Fibroblast of skin of right quadriceps (primary cell): ENCODE data around the gene TLR4.
A peak's percentile ranks its signal among the peaks of the same experiment; 100 is the strongest.

Experiments used
- DNase-seq: peaks from one replicate; pipeline ENCODE4 v3.0.0-alpha.2; 2013

TLR4 gene

DNA sequence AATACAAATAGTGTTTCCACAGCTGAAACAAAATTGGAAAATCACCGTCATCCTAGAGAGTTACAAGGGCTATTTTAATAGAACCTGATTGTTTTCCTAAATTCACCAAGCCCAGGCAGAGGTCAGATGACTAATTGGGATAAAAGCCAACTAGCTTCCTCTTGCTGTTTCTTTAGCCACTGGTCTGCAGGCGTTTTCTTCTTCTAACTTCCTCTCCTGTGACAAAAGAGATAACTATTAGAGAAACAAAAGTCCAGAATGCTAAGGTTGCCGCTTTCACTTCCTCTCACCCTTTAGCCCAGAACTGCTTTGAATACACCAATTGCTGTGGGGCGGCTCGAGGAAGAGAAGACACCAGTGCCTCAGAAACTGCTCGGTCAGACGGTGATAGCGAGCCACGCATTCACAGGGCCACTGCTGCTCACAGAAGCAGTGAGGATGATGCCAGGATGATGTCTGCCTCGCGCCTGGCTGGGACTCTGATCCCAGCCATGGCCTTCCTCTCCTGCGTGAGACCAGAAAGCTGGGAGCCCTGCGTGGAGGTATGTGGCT, at the start of gene TLR4:
TSS of gene TLR4 (plus strand) at position 380 of the 552 bp plus-strand sequence. CDS start at position 450, 70 bp downstream.
- peak; percentile 3 for DNase-seq

DNA sequence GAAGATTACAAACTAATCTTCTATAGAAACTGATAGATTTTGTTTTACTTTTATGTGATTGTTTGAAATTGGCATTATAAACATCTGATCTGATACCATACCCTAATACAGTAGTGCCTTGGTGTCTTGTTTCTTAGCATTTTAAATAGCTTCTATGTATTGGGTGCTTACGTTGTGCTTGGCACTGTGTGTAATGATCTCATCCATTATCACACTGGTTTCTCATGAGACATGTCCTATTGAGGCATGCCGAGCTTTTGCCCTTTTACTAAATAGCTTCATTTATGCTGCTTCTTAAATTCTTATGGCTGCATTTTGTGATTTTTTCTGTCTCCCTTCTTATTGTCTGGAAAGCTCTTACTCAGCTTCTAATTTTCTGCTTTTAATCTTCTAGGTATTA, 48.2 kb upstream of the TLR4 start:
- no peak for DNase-seq

DNA sequence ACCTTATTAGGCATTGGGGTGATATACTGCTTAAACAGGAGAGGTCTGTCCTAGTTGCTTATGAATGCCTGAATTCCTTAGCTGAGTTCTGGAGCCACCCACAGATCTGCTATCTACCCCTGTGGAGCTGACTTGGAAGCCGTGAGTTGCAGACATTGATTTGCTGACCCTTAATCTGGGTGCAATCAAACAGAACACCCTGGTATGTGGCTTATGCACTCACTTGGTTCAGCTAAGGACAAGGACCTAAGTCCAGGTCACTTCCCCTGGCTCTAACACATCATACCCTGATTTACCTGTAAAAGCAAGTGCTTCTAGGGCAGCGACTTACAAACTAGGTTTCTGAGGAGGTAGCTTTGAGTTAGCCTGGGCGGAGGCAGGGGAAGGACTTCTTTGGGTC, 41.6 kb upstream of the TLR4 start:
- no peak for DNase-seq

DNA sequence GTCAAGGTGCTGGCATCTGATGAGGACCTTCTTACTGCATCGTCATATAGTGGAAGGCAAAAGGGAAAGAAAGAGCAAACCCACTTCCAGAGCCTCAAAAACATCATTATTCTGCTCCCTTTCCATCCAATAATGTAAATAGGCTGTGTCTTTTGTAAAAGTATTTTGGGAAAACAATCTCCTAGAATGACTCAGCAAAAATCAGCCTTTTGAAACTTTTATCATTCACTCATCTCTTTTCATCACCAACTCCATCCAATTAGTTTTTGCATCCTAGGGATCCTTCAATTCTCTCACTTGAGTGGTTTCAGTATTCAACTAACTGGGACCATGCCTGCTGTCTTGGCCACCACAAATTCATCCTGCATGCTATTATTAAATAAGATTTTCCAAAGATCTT, 39.8 kb upstream of the TLR4 start:
- DNase-seq, result no peak

DNA sequence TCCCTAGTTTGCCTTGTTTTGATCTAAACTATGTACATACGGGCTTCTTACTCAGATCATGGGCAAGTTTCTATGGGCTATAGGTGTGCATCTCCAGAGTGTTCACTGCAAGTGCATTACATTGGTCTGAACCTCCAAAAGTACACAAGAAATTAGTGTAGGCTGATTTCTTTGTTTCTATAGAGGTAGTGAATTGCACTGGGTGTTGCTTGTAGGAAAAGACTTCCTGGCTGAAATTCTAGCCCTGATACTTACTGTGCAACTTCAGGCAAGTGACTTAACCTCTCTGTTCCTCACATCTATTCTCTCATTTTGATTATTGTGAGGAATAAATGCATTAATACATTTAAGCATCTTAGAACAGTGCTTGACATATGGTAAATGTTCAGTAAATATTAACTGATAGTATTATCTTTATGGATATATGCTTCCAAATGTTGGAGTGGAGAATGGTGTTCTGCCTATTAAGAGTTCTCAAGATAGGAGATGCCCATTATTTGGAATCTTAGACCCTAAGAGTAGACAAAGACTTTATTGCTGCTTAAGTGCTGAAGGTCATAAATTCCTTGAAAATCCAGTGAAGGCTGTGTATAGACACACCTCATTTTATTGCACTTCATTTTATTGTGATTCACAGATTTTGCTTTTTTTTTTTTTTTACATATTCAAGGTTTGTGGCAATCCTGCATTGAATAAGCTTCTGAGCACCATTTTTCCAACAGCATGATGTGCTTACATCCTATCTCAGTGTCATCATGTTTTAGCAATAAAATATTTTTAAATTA, 38.4 kb upstream of the TLR4 start:
- DNase-seq, result no peak

DNA sequence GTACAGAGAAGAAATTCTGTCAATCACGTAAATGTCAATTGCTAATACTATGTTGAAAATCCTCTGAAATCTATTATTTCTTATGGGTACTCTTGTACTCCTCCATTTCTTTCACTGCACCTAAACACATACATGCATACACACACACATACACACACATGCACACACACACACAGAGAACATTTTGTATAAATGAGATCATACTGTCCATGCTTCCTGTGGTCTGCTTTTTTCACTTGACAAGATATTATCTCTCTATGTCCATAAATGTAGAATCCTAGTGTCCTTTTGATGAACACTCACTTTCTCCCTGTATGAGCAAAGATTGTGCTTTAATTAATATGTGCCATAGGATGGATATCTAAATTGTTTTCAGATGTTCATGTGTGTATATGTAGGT, 32.7 kb upstream of the TLR4 start:
- no peak for DNase-seq

DNA sequence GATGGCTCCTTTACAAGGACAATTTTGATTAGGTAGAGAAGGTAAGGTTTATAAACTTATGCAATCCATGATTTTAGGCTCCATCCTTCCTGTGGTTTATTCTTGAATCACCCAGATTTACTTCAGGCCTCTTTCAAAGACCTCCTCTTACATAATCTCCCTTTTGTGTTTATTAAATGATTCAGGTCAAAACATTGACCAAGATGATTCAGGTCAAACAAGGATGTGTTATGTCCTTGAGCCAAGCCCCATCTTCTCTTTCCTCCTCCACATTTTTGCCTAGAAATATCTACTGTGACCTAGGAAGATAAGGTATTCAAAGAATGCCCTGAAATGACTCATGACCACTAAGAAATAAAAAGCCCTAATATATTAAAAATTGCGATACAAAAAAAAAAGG, 31.8 kb upstream of the TLR4 start:
- DNase-seq, result peak; percentile 3

DNA sequence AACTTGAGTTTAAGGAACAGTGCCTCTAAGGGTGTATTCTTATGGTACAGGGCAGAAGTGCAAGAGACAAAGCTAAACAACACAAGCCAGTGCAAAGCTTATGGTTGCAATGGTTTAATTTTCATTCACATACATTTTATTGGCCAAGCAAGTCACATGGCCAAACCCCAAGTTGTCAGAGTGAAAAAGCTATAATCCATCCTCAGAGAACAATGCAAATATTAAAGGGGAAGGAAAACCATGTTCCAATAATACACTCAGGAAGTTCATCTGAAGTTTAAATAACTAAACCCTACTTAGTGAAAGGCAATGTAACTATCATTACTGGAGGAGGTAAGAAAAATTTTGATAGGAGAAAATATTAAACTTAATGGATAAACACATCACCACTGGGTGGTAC, 26.6 kb upstream of the TLR4 start:
- DNase-seq, result no peak

DNA sequence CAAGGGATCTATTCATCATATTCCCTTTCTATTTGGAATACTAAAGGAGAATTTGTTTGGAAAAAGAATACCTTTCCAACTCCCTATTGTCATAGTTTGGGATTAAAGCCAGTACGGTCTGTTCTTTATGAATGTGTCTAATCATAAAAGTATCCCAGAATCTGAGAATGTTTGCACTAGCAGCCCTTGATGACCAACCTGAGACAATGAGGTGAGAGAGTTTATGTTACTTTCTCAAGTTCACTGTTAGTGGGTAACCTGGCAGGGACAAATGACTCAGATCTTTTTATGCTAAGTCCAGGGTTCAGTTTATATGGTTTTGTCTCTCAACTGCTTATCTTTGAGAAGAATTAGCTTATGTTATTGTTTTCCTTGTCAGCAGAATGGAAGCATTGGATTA, 25.3 kb upstream of the TLR4 start:
- DNase-seq, result no peak

DNA sequence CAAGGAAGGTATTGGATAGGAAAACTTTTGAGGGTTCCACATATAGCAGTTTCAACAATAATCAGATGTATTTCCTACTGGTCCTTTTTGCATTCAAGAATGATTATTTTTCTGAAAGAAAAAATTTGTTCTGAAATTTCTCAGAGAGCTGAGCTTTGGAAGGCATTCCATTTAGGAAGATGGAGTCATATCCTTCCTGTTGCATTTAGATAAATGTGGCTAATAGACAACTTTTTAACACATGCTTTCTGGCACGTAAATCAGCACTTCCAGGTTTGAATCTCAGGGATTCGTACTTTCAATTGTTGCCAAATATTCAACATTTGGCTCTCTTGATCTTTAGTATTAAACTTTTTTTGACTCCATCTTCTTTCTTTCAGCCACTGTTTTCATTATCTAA, 24.8 kb upstream of the TLR4 start:
- no peak for DNase-seq

DNA sequence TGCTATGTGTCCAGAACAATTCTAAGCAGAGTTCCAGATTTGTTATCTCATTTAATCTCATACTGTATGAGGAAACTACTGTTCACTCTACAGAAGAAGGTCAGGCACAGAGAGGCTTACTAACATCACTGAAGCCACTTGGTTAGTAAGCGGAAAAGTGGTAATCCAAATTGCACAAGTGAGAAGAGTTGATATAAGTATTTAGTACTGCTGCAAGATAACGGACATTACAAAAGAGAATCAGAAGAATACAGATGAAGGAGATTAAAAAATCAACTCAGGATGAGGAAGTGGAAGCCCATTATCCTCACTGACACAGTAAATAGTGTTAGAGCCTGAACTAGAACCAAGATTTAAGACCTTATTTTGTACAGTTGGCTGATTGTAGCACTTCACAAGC, 22.3 kb upstream of the TLR4 start:
- no peak for DNase-seq

DNA sequence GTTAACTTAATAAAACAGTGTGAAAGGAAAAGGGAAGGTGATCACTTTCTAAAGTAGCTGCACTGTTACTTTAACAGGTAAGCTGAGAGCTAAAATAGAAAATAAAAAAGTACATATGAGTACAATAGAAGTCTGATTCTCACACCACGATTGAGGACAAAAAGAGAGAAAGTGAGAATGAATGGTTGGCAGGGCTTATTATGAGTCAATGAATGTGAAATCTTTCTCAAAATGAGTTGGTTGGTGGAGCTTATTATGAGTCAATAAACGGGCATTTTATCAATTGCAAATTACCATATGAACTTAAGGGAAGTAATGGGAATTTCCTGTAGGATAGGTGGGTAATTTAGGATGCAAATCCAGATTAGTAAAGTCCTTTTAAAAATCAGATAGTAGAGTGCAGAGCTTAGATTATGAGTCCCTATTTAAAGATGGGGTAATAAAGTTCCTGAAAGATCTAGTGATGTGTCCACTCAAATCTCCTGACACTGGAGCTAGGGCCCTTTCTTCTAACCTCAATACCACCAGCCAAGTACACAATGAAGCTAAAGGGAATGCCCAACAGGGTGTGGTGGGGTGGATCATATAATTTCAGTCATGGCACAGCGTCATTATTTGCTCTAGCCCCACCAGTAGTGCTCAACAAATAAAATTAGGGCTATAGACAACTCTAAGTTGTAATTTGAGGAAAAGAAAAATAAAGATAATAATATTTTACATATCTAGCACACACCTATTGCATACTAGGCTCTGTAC, 21.1 kb upstream of the TLR4 start:
- DNase-seq, result no peak

DNA sequence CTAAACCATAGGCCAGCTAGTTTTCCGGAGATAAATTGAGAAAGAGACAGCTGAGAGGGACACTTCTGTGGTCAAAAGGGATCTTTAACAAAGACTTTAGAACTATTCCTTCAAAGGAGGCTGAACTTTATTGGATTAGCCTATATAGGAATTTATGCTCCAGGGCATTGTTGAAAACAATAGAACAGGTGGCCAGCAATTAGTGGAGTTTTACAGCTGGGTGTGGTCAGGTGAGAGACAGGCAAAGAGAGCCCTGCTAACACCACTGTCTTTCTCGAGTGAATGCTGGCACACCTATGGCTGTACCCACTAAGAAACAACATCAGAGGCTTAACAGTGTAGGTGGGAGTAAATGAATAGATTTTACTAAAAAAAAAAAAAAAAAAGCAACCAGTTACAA, 16.7 kb upstream of the TLR4 start:
- no peak for DNase-seq

DNA sequence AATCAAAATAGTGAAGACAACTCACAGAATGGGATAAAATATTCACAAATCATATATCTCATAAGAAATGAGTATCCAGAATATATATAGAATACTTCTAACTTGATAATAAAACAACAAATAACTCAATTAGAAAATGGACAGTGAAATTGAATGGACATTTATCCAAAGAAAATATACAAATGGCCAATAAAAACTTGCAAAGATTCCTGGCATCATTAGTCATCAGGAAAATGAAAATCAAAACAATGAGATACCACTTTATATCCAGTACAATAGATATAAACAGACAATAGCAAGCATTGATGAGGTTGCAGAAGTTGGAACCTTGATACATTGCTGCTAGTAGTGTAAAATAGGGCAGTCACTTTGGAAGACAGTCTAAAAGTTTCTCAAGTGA, 12.8 kb upstream of the TLR4 start:
- DNase-seq, result no peak

DNA sequence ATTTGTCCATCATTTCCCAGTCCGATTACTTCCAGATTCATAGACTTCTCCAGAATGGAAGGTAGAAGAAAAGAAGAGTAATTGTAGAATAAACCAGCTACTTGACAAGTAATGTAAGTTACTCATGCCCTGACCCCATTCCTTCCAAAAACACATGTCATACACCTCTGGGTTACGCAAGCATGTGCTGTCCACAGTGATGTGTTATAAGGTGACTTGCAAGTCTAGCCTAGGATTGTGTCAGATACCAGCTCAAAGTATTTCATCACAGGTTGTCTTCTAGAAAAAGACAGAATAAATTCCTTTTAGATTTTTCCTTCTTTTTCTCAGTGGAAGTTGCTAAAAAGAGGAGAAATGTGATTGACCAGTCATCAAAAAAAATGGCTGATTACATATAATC, 8.0 kb upstream of the TLR4 start:
- DNase-seq, result no peak

DNA sequence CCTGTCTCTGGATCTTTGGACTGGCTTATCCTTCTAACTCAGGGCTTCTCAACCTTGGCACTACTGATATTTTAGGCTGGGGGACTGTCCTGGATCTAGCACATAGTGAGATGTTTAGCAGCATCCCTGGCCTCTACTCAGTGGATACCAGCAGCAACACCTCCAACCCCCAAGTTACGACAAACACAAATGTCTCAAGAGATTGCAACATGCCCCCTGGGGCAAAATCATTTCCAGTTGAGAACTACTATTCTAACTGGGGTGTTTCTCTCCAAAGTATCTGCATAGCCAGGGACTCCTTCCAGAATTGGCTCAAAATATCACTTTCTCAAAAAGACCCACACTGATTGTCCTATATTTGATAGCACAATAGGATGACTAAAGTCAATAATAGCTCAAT, 7.2 kb upstream of the TLR4 start:
- DNase-seq, result no peak

DNA sequence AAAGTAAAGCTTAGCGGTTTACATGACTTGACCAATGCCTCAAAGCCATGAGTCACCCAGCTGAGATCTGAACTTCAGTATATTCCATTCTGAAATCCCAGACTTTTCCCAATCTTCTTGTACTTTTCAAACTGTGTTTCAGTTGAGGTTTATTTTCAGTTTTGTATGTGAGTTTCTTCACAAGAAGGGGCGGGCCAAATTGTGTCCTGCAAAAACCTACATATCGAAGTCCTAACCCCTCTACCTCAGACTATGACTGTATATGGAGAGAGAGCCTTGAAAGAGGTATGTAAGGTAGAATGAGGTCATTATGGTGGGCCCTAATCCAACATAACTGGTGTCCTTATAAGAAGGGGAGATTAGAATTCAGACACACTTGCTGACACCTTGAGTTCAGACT, 666 bp upstream of the TLR4 start:
- DNase-seq, result no peak

DNA sequence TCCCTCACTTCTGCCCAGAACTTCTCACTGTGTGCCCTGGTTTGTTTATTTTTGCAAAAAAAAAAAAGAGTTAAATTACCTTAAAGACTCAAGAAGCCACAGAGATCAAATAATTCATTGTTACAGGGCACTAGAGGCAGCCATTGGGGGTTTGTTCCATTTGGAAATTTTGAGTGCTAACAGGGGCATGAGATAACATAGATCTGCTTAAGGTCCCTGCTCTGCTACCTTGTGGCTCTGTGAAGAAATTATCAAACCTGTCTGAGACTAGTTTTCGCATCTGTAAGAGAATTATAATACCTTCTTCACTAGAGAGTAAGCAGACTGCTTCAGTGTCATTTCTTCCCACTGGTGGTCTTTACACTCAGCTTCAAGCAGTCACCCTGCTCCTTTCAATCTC, 394 bp downstream of the TLR4 start:
- DNase-seq, result no peak

DNA sequence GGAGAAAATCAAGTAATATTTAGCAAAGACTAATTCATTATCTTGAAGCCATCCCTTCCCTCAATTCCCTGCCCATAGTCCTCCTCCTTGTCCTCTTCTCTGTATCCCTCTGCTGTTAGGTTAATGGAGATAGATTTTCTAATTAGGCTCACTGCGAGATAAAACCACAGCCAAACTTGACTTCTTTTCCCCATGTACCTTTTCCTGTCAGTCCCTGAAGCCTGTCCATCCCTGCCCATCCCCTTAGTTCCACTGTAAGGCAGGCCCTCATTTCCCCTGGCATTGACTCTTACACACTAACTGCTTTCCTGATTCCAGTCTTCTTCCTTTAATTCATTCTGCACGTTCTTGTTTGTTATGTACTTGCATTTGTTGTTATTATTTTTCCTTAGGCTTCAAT, 1.2 kb downstream of the TLR4 start:
- no peak for DNase-seq

DNA sequence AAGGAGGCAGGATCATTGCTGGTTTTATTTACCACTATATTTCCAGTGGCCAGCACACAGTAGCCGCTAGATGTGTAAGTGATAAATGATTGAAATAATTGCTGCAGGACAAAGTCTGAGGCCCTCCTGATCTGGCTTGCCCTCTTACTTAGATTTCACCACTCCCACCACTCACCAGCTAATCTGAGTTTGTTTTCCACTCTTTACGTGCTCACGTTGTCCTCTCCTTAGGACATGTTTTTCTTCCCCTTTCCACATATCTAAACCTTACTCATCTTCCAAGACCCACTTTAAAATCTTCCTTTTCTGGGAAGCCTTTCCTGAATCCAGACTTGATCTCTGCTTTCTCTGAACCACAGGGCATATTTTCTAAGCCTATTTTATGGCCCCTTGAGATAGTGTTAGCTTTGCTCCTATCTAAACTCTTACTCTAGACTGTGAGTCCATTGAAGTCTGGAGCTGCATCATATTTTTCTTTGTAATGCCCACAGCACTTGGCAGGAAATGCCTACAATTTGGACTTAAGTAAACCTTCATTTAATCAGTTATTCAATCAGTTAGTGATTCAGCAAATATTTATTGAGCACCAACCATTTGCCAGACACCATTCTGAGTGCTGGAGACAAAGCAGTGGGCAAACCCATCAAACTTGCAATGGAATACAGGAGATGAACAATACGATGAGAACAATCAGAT, 2.4 kb downstream of the TLR4 start:
- no peak for DNase-seq

DNA sequence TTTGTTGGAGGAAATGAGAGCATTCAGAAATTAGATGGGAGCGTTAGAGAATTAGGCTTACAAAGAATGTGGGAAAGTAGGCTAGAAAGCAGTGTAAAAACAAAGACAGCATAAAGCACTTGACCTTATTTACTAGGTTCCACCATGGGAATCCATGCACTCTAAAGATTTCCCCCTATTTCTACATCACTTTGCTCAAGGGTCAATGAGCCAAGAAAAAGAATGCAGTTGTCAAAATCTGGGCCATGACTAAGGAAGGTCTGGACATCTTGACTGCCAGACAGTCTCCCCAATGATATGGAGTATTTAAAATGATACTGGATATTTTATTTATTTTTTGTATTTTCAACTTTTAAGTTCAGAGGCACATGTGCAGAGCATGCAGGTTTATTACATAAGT, 3.4 kb downstream of the TLR4 start:
- no peak for DNase-seq

DNA sequence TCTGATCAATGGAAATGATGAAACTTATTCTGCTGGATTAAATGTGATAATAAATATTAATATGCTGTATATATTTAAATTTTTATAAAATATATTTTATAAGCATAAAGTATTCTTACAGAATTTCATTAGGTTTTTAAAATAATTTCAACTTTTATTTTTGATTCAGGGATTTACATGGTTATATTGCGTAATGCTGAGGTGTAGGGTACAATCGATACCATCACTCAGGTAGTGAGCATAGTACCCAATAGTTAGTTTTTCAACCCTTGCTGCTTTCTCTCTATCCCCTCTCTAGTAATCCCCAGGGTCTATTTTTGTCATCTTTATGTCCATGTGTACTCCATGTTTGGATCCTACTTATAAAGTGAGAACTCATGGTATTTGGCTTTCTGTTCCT, 5.7 kb downstream of the TLR4 start:
- no peak for DNase-seq

DNA sequence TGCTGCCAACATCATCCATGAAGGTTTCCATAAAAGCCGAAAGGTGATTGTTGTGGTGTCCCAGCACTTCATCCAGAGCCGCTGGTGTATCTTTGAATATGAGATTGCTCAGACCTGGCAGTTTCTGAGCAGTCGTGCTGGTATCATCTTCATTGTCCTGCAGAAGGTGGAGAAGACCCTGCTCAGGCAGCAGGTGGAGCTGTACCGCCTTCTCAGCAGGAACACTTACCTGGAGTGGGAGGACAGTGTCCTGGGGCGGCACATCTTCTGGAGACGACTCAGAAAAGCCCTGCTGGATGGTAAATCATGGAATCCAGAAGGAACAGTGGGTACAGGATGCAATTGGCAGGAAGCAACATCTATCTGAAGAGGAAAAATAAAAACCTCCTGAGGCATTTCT, 10.1 kb downstream of the TLR4 start:
- no peak for DNase-seq
